Motor neuron (in vitro differentiated cells): ENCODE data around the gene LAMTOR4. TPM values are rescaled to one million over a fixed set of nuclear protein-coding genes. Genes with fewer than 3 reads are reported as not detected.
"Not testable (repeated sequence)": the region's sequence is repeated elsewhere in the genome, so short reads cannot be mapped to it uniquely, and the experiment has no call there.

Experiments
- ATAC-seq, 8 experiments: fragments of 200-7000 bp; cut with Tn5 transposase; replicated peaks in 6 of 8; 2 replicates each; pipeline ENCODE4 v1.8.0; 2021; ENCODE audit warnings: mild to moderate bottlenecking in 8 of 8, moderate library complexity in 8 of 8
- H3K27ac ChIP-seq, 2 donors: fragments of 250-450 bp; sonication (Bioruptor Pico); 2 replicates each; pipeline ENCODE4 v1.9.0; 2021; ENCODE audit warnings: antibody characterized with exemption in 2 of 2, mild to moderate bottlenecking in 2 of 2, moderate library complexity in 1 of 2
- H3K4me1 ChIP-seq, 2 donors: fragments of 250-450 bp; sonication (Bioruptor Pico); replicated peaks in 1 of 2; 2 replicates each; pipeline ENCODE4 v1.6.1; 2021; ENCODE audit warnings: antibody characterized with exemption in 2 of 2, mild to moderate bottlenecking in 2 of 2, moderate library complexity in 1 of 2
- H3K4me3 ChIP-seq, 5 donors: fragments of 250-450 bp; sonication (Bioruptor Pico); 2 replicates each; pipeline ENCODE4 v1.9.0; 2021; ENCODE audit warnings: antibody characterized with exemption in 5 of 5, mild to moderate bottlenecking in 5 of 5, moderate library complexity in 4 of 5
- WGBS, 10 experiments: fragments of 450-650 bp; shearing (Covaris generic); methylation state at CpG; one replicate each; pipeline ENCODE4 v1.0.0; 2022; 5-methylcytosine and 5-hydroxymethylcytosine counted together
- in situ Hi-C, 9 experiments: fragments of 400-800 bp; cut with MboI; loops; one replicate each; pipeline ENCODE4 v1.15.0; 2021; ENCODE audit warnings: low sequenced_read_pairs in 9 of 9, low pct_unique_long_range_greater_than_20kb in 2 of 9; ENCODE audit not compliant: unreplicated experiment in 9 of 9
- total RNA-seq, 8 experiments: library from RNA; unstranded; fragments of 300-600 nt; gene quantifications; 2 replicates each; pipeline versions ENCODE4 v1.2.3 to v1.2.4, GENCODE V29; 2022

The LAMTOR4 gene
- total RNA-seq, 8 experiments from 2014 or later = 74.0 to 145 (median 111) TPM

GRCh38 chr7:100171087-100171681 is 22.5 kb downstream of the LAMTOR4 start:
- ATAC-seq = peak in 6 of 8 experiments; percentile 9 to 80 (median 65)
- H3K4me3 ChIP-seq = peak overlapping the region in 3 of 5 donors; percentile 3 to 29 (median 24)
- peaks cover 22 to 35% of the 10 kb centered on the region in 2 donors for H3K4me1 ChIP-seq
- no peak overlapping the region for H3K27ac ChIP-seq
- 0 to 30% (median 26%) methylated on average over 1 to 16 of the region's 61 CpGs; no CpG with 5 or more reads in 7 of the 10 experiments for WGBS, 10 experiments
- in situ Hi-C loops = no loop called here

- peak in 2 of 8 experiments; percentile 8 to 23 for ATAC-seq
- 67 to 82% (median 80%) methylated on average over 2 to 3 of the region's 22 CpGs; no CpG with 5 or more reads in 7 of the 10 experiments for WGBS, 10 experiments
- Histone ChIP-seq H3K27ac (no peak overlapping the region), H3K4me3 (peak overlapping the region in 1 of 5 donors; percentile 29), H3K4me1 (peaks cover 22 to 37% of the 10 kb centered on the region in 2 donors)
- in situ Hi-C loops = no loop called here
Observed at GRCh38 chr7:100171840-100172239, 23.1 kb downstream of the LAMTOR4 start.

GRCh38 chr7:100173806-100174495 is 25.2 kb downstream of the LAMTOR4 start:
- no peak for ATAC-seq
- Histone ChIP-seq H3K27ac (no peak overlapping the region), H3K4me1 (peaks cover 7 to 21% of the 10 kb centered on the region in 2 donors), H3K4me3 (no peak overlapping the region)
- in situ Hi-C loops = no loop called here
- 60 to 98% (median 88%) methylated on average over 2 to 8 of the region's 11 CpGs; no CpG with 5 or more reads in 4 of the 10 experiments for WGBS, 10 experiments

GRCh38 chr7:100174582-100174981 is 25.9 kb downstream of the LAMTOR4 start:
- Histone ChIP-seq H3K4me1 (peaks cover 7 to 21% of the 10 kb centered on the region in 2 donors), H3K27ac (no peak overlapping the region), H3K4me3 (no peak overlapping the region)
- in situ Hi-C loops = no loop called here
- WGBS, 10 experiments = 0 to 100% (median 90%) methylated on average over 1 to 4 of the region's 5 CpGs; no CpG with 5 or more reads in 4 of the 10 experiments
- no peak for ATAC-seq

GRCh38 chr7:100175296-100175935 is 26.7 kb downstream of the LAMTOR4 start:
- Histone ChIP-seq H3K27ac (no peak overlapping the region), H3K4me1 (peaks cover 7 to 21% of the 10 kb centered on the region in 2 donors), H3K4me3 (peak overlapping the region in 1 of 5 donors; percentile 98)
- WGBS, 10 experiments = 77 to 100% (median 96%) methylated on average over 1 to 7 of the region's 14 CpGs; no CpG with 5 or more reads in 1 of the 10 experiments
- no peak for ATAC-seq
- in situ Hi-C loops = no loop called here

GRCh38 chr7:100176096-100177044 is 27.7 kb downstream of the LAMTOR4 start:
- Histone ChIP-seq H3K4me1 (peaks cover 7 to 12% of the 10 kb centered on the region in 2 donors), H3K27ac (peak overlapping the region in 1 of 2 donors; percentile 83), H3K4me3 (peak overlapping the region; percentile 60 to 98 (median 78))
- WGBS, 10 experiments = 0 to 90% (median 60%) methylated on average over 1 to 2 of the region's 14 CpGs; no CpG with 5 or more reads in 5 of the 10 experiments
- ATAC-seq = no peak
- in situ Hi-C loops = no loop called here

GRCh38 chr7:100177045-100178001 is 28.6 kb downstream of the LAMTOR4 start, which contains the start of the genes GPC2 and STAG3:
Gene GPC2, minus strand, starts transcription at chr7:100177381. Its CDS starts 182 bp downstream, at chr7:100177199.
Gene STAG3, plus strand, starts transcription at chr7:100177918. Its CDS starts 2,639 bp downstream, at chr7:100180557.
- peak within 1 kb of the TSS; percentile 10 to 83 for H3K27ac ChIP-seq
- in situ Hi-C loops = no loop called here
- 0 to 24% methylated on average over 1 to 12 of the region's 78 CpGs; no CpG with 5 or more reads in 8 of the 10 experiments for WGBS, 10 experiments
- peak within 1 kb of the TSS; percentile 60 to 98 (median 78) for H3K4me3 ChIP-seq
- peak; percentile 92 to 97 (median 96) for ATAC-seq
- H3K4me1 ChIP-seq = peaks cover 4 to 9% of the 10 kb centered on the region in 2 donors

GRCh38 chr7:100180084-100180483 is 31.4 kb downstream of the LAMTOR4 start:
- ATAC-seq, H3K4me3 ChIP-seq, in situ Hi-C loops, H3K4me1 ChIP-seq, H3K27ac ChIP-seq: not testable (repeated sequence)
- WGBS, 10 experiments = 80 to 100% methylated on average over 2 of the region's 3 CpGs; no CpG with 5 or more reads in 8 of the 10 experiments

GRCh38 chr7:100182616-100183015 is 33.9 kb downstream of the LAMTOR4 start:
- H3K27ac ChIP-seq, in situ Hi-C loops, H3K4me1 ChIP-seq, ATAC-seq, H3K4me3 ChIP-seq: not testable (repeated sequence)
- 68 to 100% (median 81%) methylated on average over 2 to 5 of the region's 6 CpGs; no CpG with 5 or more reads in 2 of the 10 experiments for WGBS, 10 experiments

GRCh38 chr7:100183090-100183489 is 34.4 kb downstream of the LAMTOR4 start:
- in situ Hi-C loops, H3K27ac ChIP-seq, H3K4me1 ChIP-seq, H3K4me3 ChIP-seq, ATAC-seq: not testable (repeated sequence)
- WGBS, 10 experiments = 83 to 100% (median 92%) methylated on average over 1 to 4 of the region's 6 CpGs; no CpG with 5 or more reads in 3 of the 10 experiments

GRCh38 chr7:100185726-100186125 is 37.0 kb downstream of the LAMTOR4 start:
- in situ Hi-C loops = no loop called here
- 56 to 100% (median 93%) methylated on average over 1 to 2 of the region's 2 CpGs; no CpG with 5 or more reads in 3 of the 10 experiments for WGBS, 10 experiments
- Histone ChIP-seq H3K27ac (no peak overlapping the region), H3K4me3 (no peak overlapping the region), H3K4me1 (peaks cover 0 to 4% of the 10 kb centered on the region in 2 donors)
- peak in 1 of 8 experiments; percentile 18 for ATAC-seq
